Caco-2 (cell line): ENCODE results near the gene PSMD6. TPM values are rescaled to one million over a fixed set of nuclear protein-coding genes. Genes with fewer than 3 reads are reported as not detected.

Experiments used
- BruUV-seq: library from RNA; stranded (reverse); fragments of 400-500 nt; replicated peaks from 2 replicates; lab custom pipeline; 2021; lab: Mats Ljungman, UMichigan
- CTCF ChIA-PET: fragments of 300-600 bp; sonication (Branson Sonifier 250); formaldehyde crosslinking; loops from one replicate; lab custom pipeline; 2022; ENCODE audit warnings: antibody characterized with exemption; lab: Charles Lee
- POLR2A ChIA-PET: fragments of 300-600 bp; sonication (Branson Sonifier 250); formaldehyde crosslinking; loops from one replicate; lab custom pipeline; 2022; ENCODE audit warnings: antibody characterized with exemption; lab: Charles Lee
- DNase-seq, 2 experiments: peaks; one replicate each; pipeline versions ENCODE4 v3.0.0 to v3.0.0-alpha.2; 2020 to 2022
- H3K27me3 ChIP-seq: replicated peaks from 2 replicates; pipeline ENCODE4 v1.6.0; 2011; ENCODE audit warnings: low read length; ENCODE audit not compliant: control insufficient read depth, insufficient read depth
- H3K36me3 ChIP-seq: 2 replicates; pipeline ENCODE4 v1.5.1; 2011; ENCODE audit warnings: low read length; ENCODE audit not compliant: control insufficient read depth, insufficient read depth
- H3K4me1 ChIP-seq: fragments of 250-450 bp; sonication (Bioruptor Pico); 2 replicates; pipeline ENCODE4 v1.5.1; 2020; ENCODE audit warnings: mild to moderate bottlenecking
- H3K4me3 ChIP-seq: 2 replicates; pipeline ENCODE4 v1.5.1; 2011; ENCODE audit warnings: low read depth, mild to moderate bottlenecking, control low read depth, low read length
- H3K9me3 ChIP-seq: fragments of 250-450 bp; sonication (Bioruptor Pico); 2 replicates; pipeline ENCODE4 v1.5.1; 2020; ENCODE audit warnings: mild to moderate bottlenecking, moderate library complexity
- H3K27ac Mint-ChIP-seq: one replicate; pipeline ENCODE4 v1.8.0; 2022; ENCODE audit warnings: mixed read lengths; ENCODE audit not compliant: unreplicated experiment
- H3K27me3 Mint-ChIP-seq: one replicate; pipeline ENCODE4 v1.8.0; 2022; ENCODE audit warnings: mixed read lengths; ENCODE audit not compliant: insufficient read depth, unreplicated experiment
- H3K36me3 Mint-ChIP-seq: one replicate; pipeline ENCODE4 v1.8.0; 2022; ENCODE audit warnings: mild to moderate bottlenecking, mixed read lengths; ENCODE audit not compliant: insufficient read depth, unreplicated experiment
- H3K4me1 Mint-ChIP-seq: one replicate; pipeline ENCODE4 v1.8.0; 2022; ENCODE audit warnings: low read depth, mixed read lengths; ENCODE audit not compliant: unreplicated experiment
- H3K4me3 Mint-ChIP-seq: one replicate; pipeline ENCODE4 v1.8.0; 2022; ENCODE audit warnings: mild to moderate bottlenecking, moderate library complexity, mixed read lengths; ENCODE audit not compliant: unreplicated experiment
- H3K9me3 Mint-ChIP-seq: one replicate; pipeline ENCODE4 v1.8.0; 2022; ENCODE audit warnings: mixed read lengths; ENCODE audit not compliant: unreplicated experiment
- intact Hi-C: fragments of 100-400 bp; cut with micrococcal nuclease; formaldehyde crosslinking; loops from one replicate; pipeline ENCODE4 v1.10.0; 2022; ENCODE audit not compliant: unreplicated experiment
- total RNA-seq: library from RNA; stranded (reverse); gene quantifications from 2 replicates; pipeline ENCODE4 v1.2.3, GENCODE V29; 2022
- TF ChIP-seq, protein P1 (sequence below), 2 experiments: fragments of 200-600 bp in 1 of 2; IDR thresholded peaks; 1 replicate in 1 of 2; 2 replicates in 1 of 2; pipeline versions ENCODE4 v1.5.1 to v1.8.0; 2011 to 2022; ENCODE audit warnings: antibody characterized with exemption in 1 of 2, control low read depth in 1 of 2, inconsistent platforms in 1 of 2, low read depth in 1 of 2, low read length in 1 of 2, mild to moderate bottlenecking in 1 of 2, moderate library complexity in 1 of 2; ENCODE audit not compliant: insufficient read depth in 1 of 2, severe bottlenecking in 1 of 2, unreplicated experiment in 1 of 2

Gene PSMD6
- total RNA-seq, 1 experiment from 2014 or later = 100 TPM

DNA sequence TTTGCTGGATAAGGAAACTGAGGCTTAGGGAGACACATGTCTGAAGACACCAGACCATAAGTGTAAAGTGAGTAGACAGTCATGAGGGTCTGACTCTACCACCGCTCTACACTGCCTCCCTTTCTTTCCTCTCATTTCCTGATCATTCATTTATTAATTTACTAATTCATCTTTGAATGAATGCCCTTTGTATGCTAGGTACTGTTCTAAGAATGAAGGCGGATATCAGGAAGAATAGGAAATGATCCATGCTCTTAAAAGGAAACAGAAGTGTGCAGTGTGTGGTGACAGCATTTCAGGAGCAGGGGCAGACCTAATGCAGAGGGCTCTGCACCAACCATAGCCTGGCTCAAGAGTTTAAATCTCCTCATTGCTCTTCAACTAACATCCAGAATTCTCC lies 31.8 kb upstream of the PSMD6 start:
- BruUV-seq = no TSS peak
- no peak overlapping the region for H3K27ac Mint-ChIP-seq

GRCh38 chr3:64054488-64054887 lies 31.2 kb upstream of the PSMD6 start:
- peaks cover 11% of the 10 kb centered on the region for H3K4me1 Mint-ChIP-seq
- H3K9me3 ChIP-seq = no peaks in the 10 kb centered on the region
- CTCF ChIA-PET = no interaction called here
- TF ChIP-seq, protein P1, sequence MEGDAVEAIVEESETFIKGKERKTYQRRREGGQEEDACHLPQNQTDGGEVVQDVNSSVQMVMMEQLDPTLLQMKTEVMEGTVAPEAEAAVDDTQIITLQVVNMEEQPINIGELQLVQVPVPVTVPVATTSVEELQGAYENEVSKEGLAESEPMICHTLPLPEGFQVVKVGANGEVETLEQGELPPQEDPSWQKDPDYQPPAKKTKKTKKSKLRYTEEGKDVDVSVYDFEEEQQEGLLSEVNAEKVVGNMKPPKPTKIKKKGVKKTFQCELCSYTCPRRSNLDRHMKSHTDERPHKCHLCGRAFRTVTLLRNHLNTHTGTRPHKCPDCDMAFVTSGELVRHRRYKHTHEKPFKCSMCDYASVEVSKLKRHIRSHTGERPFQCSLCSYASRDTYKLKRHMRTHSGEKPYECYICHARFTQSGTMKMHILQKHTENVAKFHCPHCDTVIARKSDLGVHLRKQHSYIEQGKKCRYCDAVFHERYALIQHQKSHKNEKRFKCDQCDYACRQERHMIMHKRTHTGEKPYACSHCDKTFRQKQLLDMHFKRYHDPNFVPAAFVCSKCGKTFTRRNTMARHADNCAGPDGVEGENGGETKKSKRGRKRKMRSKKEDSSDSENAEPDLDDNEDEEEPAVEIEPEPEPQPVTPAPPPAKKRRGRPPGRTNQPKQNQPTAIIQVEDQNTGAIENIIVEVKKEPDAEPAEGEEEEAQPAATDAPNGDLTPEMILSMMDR (IDR thresholded peaks at IDR 0.05; ENCODE audit: insufficient read depth in 1 of 2, low read depth in 1 of 2, low read length in 1 of 2, severe bottlenecking in 1 of 2, unreplicated experiment in 1 of 2) = no peak
- BruUV-seq = no TSS peak
- no peaks in the 10 kb centered on the region for H3K9me3 Mint-ChIP-seq
- peaks cover 10% of the 10 kb centered on the region; the same call in 1 of the 2 replicates for H3K4me1 ChIP-seq
- no peak overlapping the region for H3K4me3 ChIP-seq
- no peak overlapping the region for H3K27ac Mint-ChIP-seq
- POLR2A ChIA-PET = no interaction called here
- no peaks in the 10 kb centered on the region for H3K27me3 ChIP-seq
- H3K36me3 Mint-ChIP-seq = no peaks in the 10 kb centered on the region
- DNase-seq = no peak
- H3K4me3 Mint-ChIP-seq = no peak overlapping the region
- H3K36me3 ChIP-seq = no peaks in the 10 kb centered on the region
- H3K27me3 Mint-ChIP-seq = no peaks in the 10 kb centered on the region
- intact Hi-C loops = no loop called here

More for the DNA sequence above, 31.8 kb upstream of the PSMD6 start:
- H3K27me3 ChIP-seq = no peaks in the 10 kb centered on the region
- Mint-ChIP-seq H3K27me3 (no peaks in the 10 kb centered on the region), H3K9me3 (no peaks in the 10 kb centered on the region), H3K36me3 (no peaks in the 10 kb centered on the region), H3K4me1 (peaks cover 6% of the 10 kb centered on the region), H3K4me3 (no peak overlapping the region)
- no peaks in the 10 kb centered on the region for H3K36me3 ChIP-seq
- intact Hi-C loops = no loop called here
- POLR2A ChIA-PET = no interaction called here
- CTCF ChIA-PET = no interaction called here
- DNase-seq = no peak
- no peaks in the 10 kb centered on the region for H3K9me3 ChIP-seq
- H3K4me3 ChIP-seq = no peak overlapping the region
- peaks cover 10% of the 10 kb centered on the region; the same call in 1 of the 2 replicates for H3K4me1 ChIP-seq
- TF ChIP-seq, protein P1 (IDR thresholded peaks at IDR 0.05; ENCODE audit: insufficient read depth in 1 of 2, low read depth in 1 of 2, low read length in 1 of 2, severe bottlenecking in 1 of 2, unreplicated experiment in 1 of 2) = no peak

GRCh38 chr3:64053581-64053980 lies 30.3 kb upstream of the PSMD6 start:
- Mint-ChIP-seq H3K27ac (no peak overlapping the region), H3K4me1 (peaks cover 11% of the 10 kb centered on the region), H3K4me3 (no peak overlapping the region), H3K9me3 (no peaks in the 10 kb centered on the region), H3K27me3 (no peaks in the 10 kb centered on the region), H3K36me3 (no peaks in the 10 kb centered on the region)
- H3K9me3 ChIP-seq = no peaks in the 10 kb centered on the region
- peaks cover 10% of the 10 kb centered on the region; the same call in 1 of the 2 replicates for H3K4me1 ChIP-seq
- CTCF ChIA-PET = no interaction called here
- DNase-seq = no peak
- no peaks in the 10 kb centered on the region for H3K36me3 ChIP-seq
- H3K27me3 ChIP-seq = no peaks in the 10 kb centered on the region
- no peak overlapping the region for H3K4me3 ChIP-seq
- TF ChIP-seq, protein P1 (IDR thresholded peaks at IDR 0.05; ENCODE audit: insufficient read depth in 1 of 2, low read depth in 1 of 2, low read length in 1 of 2, severe bottlenecking in 1 of 2, unreplicated experiment in 1 of 2) = no peak
- POLR2A ChIA-PET = no interaction called here
- BruUV-seq = no TSS peak
- intact Hi-C loops = no loop called here
